CD4-positive, CD25-positive, alpha-beta regulatory T cell (primary cell): ENCODE measurements around the gene VAMP1. TPM values are rescaled to one million over a fixed set of nuclear protein-coding genes. Genes with fewer than 3 reads are reported as not detected.

Experiments
- ATAC-seq, 2 donors: fragments of 150-1000 bp; cut with Tn5 transposase; one replicate each; pipeline ENCODE4 v1.10.0; 2021; ENCODE audit warnings: low read depth in 2 of 2, moderate number of reproducible peaks in 2 of 2, moderate library complexity in 1 of 2
- DNase-seq, 3 donors: peaks; one replicate each; pipeline versions ENCODE4 v3.0.0 to v3.0.0-alpha.2; 2012 to 2022; ENCODE audit warnings: mixed read lengths in 1 of 3
- H3K27ac ChIP-seq: one replicate; pipeline ENCODE4 v1.7.0; 2013; ENCODE audit warnings: mild to moderate bottlenecking, low read length; ENCODE audit not compliant: insufficient read depth, poor library complexity, severe bottlenecking
- H3K27me3 ChIP-seq: one replicate; pipeline ENCODE4 v1.7.0; 2013; ENCODE audit warnings: low read length; ENCODE audit not compliant: control insufficient read depth, insufficient read depth
- H3K36me3 ChIP-seq: one replicate; pipeline ENCODE4 v1.7.0; 2013; ENCODE audit warnings: mild to moderate bottlenecking, low read length, moderate library complexity; ENCODE audit not compliant: control insufficient read depth, insufficient read depth
- H3K4me1 ChIP-seq: 2 replicates; pipeline ENCODE4 v1.7.0; 2013; ENCODE audit warnings: mild to moderate bottlenecking, low read length; ENCODE audit not compliant: insufficient read depth, control insufficient read depth, poor library complexity, severe bottlenecking
- H3K4me3 ChIP-seq: one replicate; pipeline ENCODE4 v1.7.0; 2013; ENCODE audit warnings: low read depth, mild to moderate bottlenecking, low read length, moderate library complexity
- H3K9me3 ChIP-seq, 2 experiments: 1 replicate in 1 of 2; 2 replicates in 1 of 2; pipeline ENCODE4 v1.7.0; 2013; ENCODE audit warnings: low read length in 2 of 2, mild to moderate bottlenecking in 1 of 2, moderate library complexity in 1 of 2; ENCODE audit not compliant: control insufficient read depth in 2 of 2
- H3K27ac Mint-ChIP-seq, 3 donors: one replicate each; pipeline ENCODE4 v1.8.0; 2020 to 2022; ENCODE audit warnings: mild to moderate bottlenecking in 3 of 3, mixed read lengths in 3 of 3, moderate library complexity in 2 of 3
- H3K27me3 Mint-ChIP-seq: one replicate; pipeline ENCODE4 v1.8.0; 2022; ENCODE audit warnings: mild to moderate bottlenecking, mixed read lengths
- H3K36me3 Mint-ChIP-seq: one replicate; pipeline ENCODE4 v1.8.0; 2020; ENCODE audit warnings: mixed read lengths
- H3K4me1 Mint-ChIP-seq, 4 donors: one replicate each; pipeline ENCODE4 v1.8.0; 2020 to 2022; ENCODE audit warnings: mixed read lengths in 4 of 4, mild to moderate bottlenecking in 1 of 4
- H3K4me3 Mint-ChIP-seq, 4 donors: one replicate each; pipeline ENCODE4 v1.8.0; 2020 to 2022; ENCODE audit warnings: mild to moderate bottlenecking in 4 of 4, mixed read lengths in 4 of 4, moderate library complexity in 3 of 4
- H3K9me3 Mint-ChIP-seq, 7 donors: one replicate each; pipeline ENCODE4 v1.8.0; 2020 to 2022; ENCODE audit warnings: mixed read lengths in 7 of 7, mild to moderate bottlenecking in 3 of 7, moderate library complexity in 2 of 7
- polyA plus RNA-seq, 4 donors: library from polyadenylated mRNA; unstranded; fragments of 300-500 nt; fragmentation: Illumina TruSeq; gene quantifications; one replicate each; pipeline ENCODE4 v1.2.3, GENCODE V29; 2021
- total RNA-seq: library from RNA; stranded (reverse); gene quantifications from one replicate; pipeline ENCODE4 v1.2.3, GENCODE V29; 2022

Gene VAMP1
- total and polyA plus RNA-seq, 5 donors from 2014 or later, result 9.8 to 67.3 (median 13.6) TPM

GRCh38 chr12:6416596-6416995 lies 53.9 kb downstream of the VAMP1 start:
- H3K27ac ChIP-seq, result no peak overlapping the region
- H3K27me3 ChIP-seq, result peaks cover 3% of the 10 kb centered on the region
- H3K27ac Mint-ChIP-seq, result peak overlapping the region in 1 of 3 donors; percentile 37
- no peaks in the 10 kb centered on the region for H3K36me3 Mint-ChIP-seq
- H3K4me1 Mint-ChIP-seq, result peaks cover 0 to 7% (median 2%) of the 10 kb centered on the region in 4 donors
- no peaks in the 10 kb centered on the region for H3K36me3 ChIP-seq
- H3K9me3 ChIP-seq, result no peaks in the 10 kb centered on the region
- H3K4me3 Mint-ChIP-seq, result no peak overlapping the region
- H3K9me3 Mint-ChIP-seq, result peaks cover 0 to 2% (median 0%) of the 10 kb centered on the region in 7 donors
- no peak for ATAC-seq
- H3K27me3 Mint-ChIP-seq, result peaks cover 4% of the 10 kb centered on the region
- H3K4me3 ChIP-seq, result no peak overlapping the region
- no peak for DNase-seq
- H3K4me1 ChIP-seq, result no peaks in the 10 kb centered on the region

Other genes with a start within 250 kb of the VAMP1 start
- gene PLEKHG6, start 160.0 kb downstream of the VAMP1 start, total RNA-seq, result not detected
- under 1 TPM in 3 of 4 donors, not detected in 1; 0.31 to 0.62 (median 0.37) TPM for gene PLEKHG6, start 160.0 kb downstream of the VAMP1 start, polyA plus RNA-seq
- gene TNFRSF1A, start 128.6 kb downstream of the VAMP1 start, total RNA-seq, result 38.5 TPM
- gene TNFRSF1A, start 128.6 kb downstream of the VAMP1 start, polyA plus RNA-seq, result 10 to 100 TPM; 25.6 to 39.5 (median 31.0) TPM
- 0.86 TPM for gene SCNN1A, start 95.1 kb downstream of the VAMP1 start, total RNA-seq
- gene SCNN1A, start 95.1 kb downstream of the VAMP1 start, polyA plus RNA-seq, result under 1 TPM; 0.09 to 0.60 (median 0.22) TPM
- not detected for gene LTBR, start 86.5 kb downstream of the VAMP1 start, total RNA-seq
- gene LTBR, start 86.5 kb downstream of the VAMP1 start, polyA plus RNA-seq, result under 1 TPM in 1 of 4 donors, not detected in 3; 0.35 TPM
- gene CD27, start 25.7 kb downstream of the VAMP1 start, total RNA-seq, result 156 TPM
- 100 to 1,000 TPM; 547 to 707 (median 641) TPM for gene CD27, start 25.7 kb downstream of the VAMP1 start, polyA plus RNA-seq
- 28.0 TPM for gene TAPBPL, start 18.6 kb downstream of the VAMP1 start, total RNA-seq
- gene TAPBPL, start 18.6 kb downstream of the VAMP1 start, polyA plus RNA-seq, result 10 to 100 TPM; 34.8 to 72.7 (median 46.9) TPM
- 40.5 TPM for gene MRPL51, start 22.6 kb upstream of the VAMP1 start, total RNA-seq
- 100 to 1,000 TPM; 243 to 372 (median 253) TPM for gene MRPL51, start 22.6 kb upstream of the VAMP1 start, polyA plus RNA-seq
- 32.8 TPM for gene NCAPD2, start 23.4 kb upstream of the VAMP1 start, total RNA-seq
- gene NCAPD2, start 23.4 kb upstream of the VAMP1 start, polyA plus RNA-seq, result 10 to 100 TPM; 21.5 to 29.1 (median 26.3) TPM
- gene GAPDH, start 63.8 kb upstream of the VAMP1 start, total RNA-seq, result 669 TPM
- 1,000 to 10,000 TPM; 1,962 to 2,973 (median 2,405) TPM for gene GAPDH, start 63.8 kb upstream of the VAMP1 start, polyA plus RNA-seq
- gene IFFO1, start 85.4 kb upstream of the VAMP1 start, total RNA-seq, result 46.6 TPM
- gene IFFO1, start 85.4 kb upstream of the VAMP1 start, polyA plus RNA-seq, result 10 to 100 TPM in 1 of 4 donors, 1 to 10 TPM in 3; 5.6 to 10.4 (median 8.3) TPM
- 77.5 TPM for gene NOP2, start 97.6 kb upstream of the VAMP1 start, total RNA-seq
- gene NOP2, start 97.6 kb upstream of the VAMP1 start, polyA plus RNA-seq, result 10 to 100 TPM; 13.2 to 34.0 (median 22.5) TPM
- 474 TPM for gene CHD4, start 136.7 kb upstream of the VAMP1 start, total RNA-seq
- gene CHD4, start 136.7 kb upstream of the VAMP1 start, polyA plus RNA-seq, result 10 to 100 TPM; 32.2 to 43.4 (median 38.8) TPM
- gene LPAR5, start 165.3 kb upstream of the VAMP1 start, total RNA-seq, result 7.0 TPM
- gene LPAR5, start 165.3 kb upstream of the VAMP1 start, polyA plus RNA-seq, result 10 to 100 TPM in 1 of 4 donors, 1 to 10 TPM in 3; 6.6 to 17.3 (median 8.6) TPM
- 13.7 TPM for gene ACRBP, start 176.8 kb upstream of the VAMP1 start, total RNA-seq
- under 1 TPM in 1 of 4 donors, not detected in 3; 0.41 TPM for gene ACRBP, start 176.8 kb upstream of the VAMP1 start, polyA plus RNA-seq
- gene ING4, start 192.4 kb upstream of the VAMP1 start, total RNA-seq, result 34.6 TPM
- gene ING4, start 192.4 kb upstream of the VAMP1 start, polyA plus RNA-seq, result 10 to 100 TPM; 70.5 to 90.6 (median 82.4) TPM
- gene ZNF384, start 218.7 kb upstream of the VAMP1 start, total RNA-seq, result 68.3 TPM
- 10 to 100 TPM; 13.4 to 25.3 (median 19.6) TPM for gene ZNF384, start 218.7 kb upstream of the VAMP1 start, polyA plus RNA-seq
- gene PIANP, start 230.1 kb upstream of the VAMP1 start, total RNA-seq, result not detected
- under 1 TPM in 1 of 4 donors, not detected in 3; 0.13 TPM for gene PIANP, start 230.1 kb upstream of the VAMP1 start, polyA plus RNA-seq